GM12891 (cell line): ENCODE data around the gene ADAT3.

Experiments used
- DNase-seq: peaks from one replicate; pipeline ENCODE4 v3.0.0; 2011; ENCODE audit warnings: low spot score; ENCODE audit not compliant: insufficient read length
- FAIRE-seq: peaks from 2 replicates; lab custom pipeline; 2011; peaks lifted over from hg19 to GRCh38; lab: Jason Lieb, UNC
- PAX5 ChIP-seq: IDR thresholded peaks from 2 replicates; pipeline ENCODE4 v1.6.1; 2011; ENCODE audit warnings: low read length, moderate library complexity, mild to moderate bottlenecking; ENCODE audit not compliant: insufficient read depth, severe bottlenecking
- POLR2A ChIP-seq: IDR thresholded peaks from 2 replicates; pipeline ENCODE4 v1.6.1; 2011; ENCODE audit warnings: low read depth, low read length, control low read depth
- POLR2AphosphoS5 ChIP-seq: IDR thresholded peaks from 2 replicates; pipeline ENCODE4 v1.6.1; 2011; ENCODE audit warnings: low read depth, low read length, control low read depth
- POU2F2 ChIP-seq: IDR thresholded peaks from 2 replicates; pipeline ENCODE4 v1.6.1; 2011; ENCODE audit warnings: low read depth, mild to moderate bottlenecking, control low read depth, low read length, moderate library complexity
- SPI1 ChIP-seq: IDR thresholded peaks from 2 replicates; pipeline ENCODE4 v1.6.1; 2011; ENCODE audit warnings: low read depth, low read length, control low read depth
- TAF1 ChIP-seq: IDR thresholded peaks from 2 replicates; pipeline ENCODE4 v1.6.1; 2011; ENCODE audit warnings: low read depth, low read length, control low read depth

The ADAT3 gene

GRCh38 chr19:1860821-1861598 lies 44.2 kb upstream of the ADAT3 start:
- DNase-seq (no peak), FAIRE-seq (no peak)
- TF ChIP-seq POLR2AphosphoS5 = no peak
- no peak for TF ChIP-seq POU2F2
- TF ChIP-seq TAF1 = no peak
- no peak for TF ChIP-seq SPI1
- TF ChIP-seq PAX5 = no peak
- no peak for TF ChIP-seq POLR2A

- DNase-seq (no peak), FAIRE-seq (peak; percentile 50)
- TF ChIP-seq SPI1 (no peak), TAF1 (no peak), POLR2AphosphoS5 (no peak), POLR2A (no peak), POU2F2 (no peak), PAX5 (no peak)
These were observed 43.6 kb upstream of the ADAT3 start for GRCh38 chr19:1861599-1862031.

- no peak for DNase-seq
- FAIRE-seq = no peak
- TF ChIP-seq POLR2A (no peak), POU2F2 (no peak), PAX5 (no peak), SPI1 (no peak), POLR2AphosphoS5 (no peak), TAF1 (no peak)
These were observed 43.2 kb upstream of the ADAT3 start for GRCh38 chr19:1862068-1862423.

- DNase-seq = peak; percentile 71
- TF ChIP-seq PAX5 = no peak
- TF ChIP-seq SPI1 = no peak
- no peak for TF ChIP-seq POLR2A
- peak; percentile 68 for FAIRE-seq
These were observed 42.5 kb upstream of the ADAT3 start for GRCh38 chr19:1862424-1863327.

- no peak for FAIRE-seq
- TF ChIP-seq POLR2AphosphoS5 (peak; percentile 31; the same call in 1 of the 2 replicates), SPI1 (no peak), PAX5 (no peak), POU2F2 (no peak), TAF1 (peak; percentile 27; the same call in 1 of the 2 replicates), POLR2A (peak; percentile 44; the same call in 1 of the 2 replicates)
- no peak for DNase-seq
These were observed 41.9 kb upstream of the ADAT3 start, which contains the start of gene KLF16 for GRCh38 chr19:1863328-1863637. Gene KLF16, minus strand, starts transcription at chr19:1863579. Its CDS starts 82 bp downstream, at chr19:1863497.

GRCh38 chr19:1863638-1864479 lies 41.3 kb upstream of the ADAT3 start:
- DNase-seq = peak; percentile 95
- TF ChIP-seq POU2F2 = no peak
- TF ChIP-seq TAF1 = peak; percentile 55; the same call in 1 of the 2 replicates
- no peak for TF ChIP-seq PAX5
- peak; percentile 20; the same call in 1 of the 2 replicates for TF ChIP-seq POLR2A
- FAIRE-seq = peak; percentile 98

GRCh38 chr19:1864480-1865171 lies 40.6 kb upstream of the ADAT3 start:
- peak; percentile 86 for DNase-seq
- TF ChIP-seq POU2F2 (no peak), POLR2AphosphoS5 (no peak), POLR2A (no peak), SPI1 (no peak), PAX5 (no peak), TAF1 (no peak)
- FAIRE-seq = no peak

- DNase-seq = no peak
- TF ChIP-seq POLR2A (no peak), TAF1 (no peak), POU2F2 (no peak), SPI1 (no peak), PAX5 (no peak), POLR2AphosphoS5 (no peak)
- no peak for FAIRE-seq
These were observed 39.8 kb upstream of the ADAT3 start for GRCh38 chr19:1865172-1866010.
